Esophagus muscularis mucosa (tissue), 4 donors: ENCODE measurements around the gene TMIGD1. TPM values are rescaled to one million over a fixed set of nuclear protein-coding genes. Genes with fewer than 3 reads are reported as not detected.

Experiments used
- DNase-seq: peaks from one replicate; pipeline ENCODE4 v3.0.0-alpha.2; 2017; ENCODE audit errors: extremely low spot score
- H3K27ac ChIP-seq, 4 donors: fragments of 200-600 bp; sonication (generic); replicated peaks in 1 of 4; 1 replicate in 3 of 4; 2 replicates in 1 of 4; pipeline ENCODE4 v1.5.1; 2016 to 2019; ENCODE audit warnings: mild to moderate bottlenecking in 1 of 4
- H3K27me3 ChIP-seq, 4 donors: fragments of 200-600 bp; sonication (generic); one replicate each; pipeline versions ENCODE4 v1.5.1 to v1.6.0; 2016 to 2019
- H3K36me3 ChIP-seq, 4 donors: fragments of 200-600 bp; sonication (generic); one replicate each; pipeline ENCODE4 v1.5.1; 2016 to 2019
- H3K4me1 ChIP-seq, 4 donors: fragments of 200-600 bp; sonication (generic); one replicate each; pipeline ENCODE4 v1.5.1; 2016 to 2019
- H3K4me3 ChIP-seq, 4 donors: fragments of 200-600 bp; sonication (generic); 1 replicate in 2 of 4; 2 replicates in 2 of 4; pipeline ENCODE4 v1.5.1; 2016 to 2019; ENCODE audit warnings: mild to moderate bottlenecking in 4 of 4, moderate library complexity in 1 of 4
- H3K9me3 ChIP-seq, 4 donors: fragments of 200-600 bp; sonication (generic); 1 replicate in 3 of 4; 2 replicates in 1 of 4; pipeline ENCODE4 v1.5.1; 2016 to 2019
- CTCF ChIP-seq, 3 experiments: fragments of 200-600 bp in 2 of 3; fragments of 450-650 bp in 1 of 3; sonication (generic) in 2 of 3; IDR thresholded peaks; one replicate each; pipeline ENCODE4 v1.5.1; 2017 to 2019; ENCODE audit warnings: antibody characterized with exemption in 3 of 3, mild to moderate bottlenecking in 2 of 3, moderate library complexity in 1 of 3
- EP300 ChIP-seq: sonication (generic); formaldehyde crosslinking; IDR thresholded peaks from one replicate; pipeline ENCODE4 v1.6.1; 2017; ENCODE audit warnings: antibody characterized with exemption
- POLR2A ChIP-seq: fragments of 450-650 bp; IDR thresholded peaks from one replicate; pipeline ENCODE4 v1.6.1; 2017; ENCODE audit warnings: antibody characterized with exemption, moderate library complexity, mild to moderate bottlenecking, low read depth
- POLR2AphosphoS5 ChIP-seq, 2 donors: sonication (generic); formaldehyde crosslinking; IDR thresholded peaks; one replicate each; pipeline ENCODE4 v1.6.1; 2017; ENCODE audit warnings: antibody characterized with exemption in 2 of 2
- WGBS: methylation state at CpG from one replicate; pipeline ENCODE4 v1.1.5; 2018; 5-methylcytosine and 5-hydroxymethylcytosine counted together
- intact Hi-C: fragments of 100-400 bp; cut with DNase I; formaldehyde crosslinking; loops from one replicate; pipeline ENCODE4 v1.15.1; 2023
- total RNA-seq, 4 donors: library from RNA; depleted of rRNA; stranded (reverse); fragments of >200 nt; gene quantifications; one replicate each; pipeline versions ENCODE4 v1.1.0 to v1.2.1, GENCODE V29; 2016

Gene TMIGD1
- total RNA-seq, 4 donors from 2014 or later = 0.29 TPM; not detected in 3

- intact Hi-C loops = loop anchor here (10.0 kb wide), 1 partner anchor 82 kb away; the partner anchor contains the start of gene CPD
- Histone ChIP-seq H3K27ac (peak overlapping the region; percentile 79 to 86 (median 82)), H3K36me3 (peaks cover 3 to 19% (median 15%) of the 10 kb centered on the region in 4 donors), H3K4me1 (peaks cover 14 to 21% (median 15%) of the 10 kb centered on the region in 4 donors), H3K4me3 (peak overlapping the region; percentile 76 to 92 (median 84)), H3K9me3 (no peaks in the 10 kb centered on the region), H3K27me3 (no peaks in the 10 kb centered on the region)
- TF ChIP-seq EP300 (no peak), POLR2AphosphoS5 (IDR thresholded peaks at IDR 0.05) (no peak), CTCF (IDR thresholded peaks at IDR 0.05) (no peak), POLR2A (no peak)
- DNase-seq = no peak
- 37% methylated on average over 12 of the region's 17 CpGs for WGBS
These were observed 41.5 kb downstream of the TMIGD1 start for GRCh38 chr17:30292286-30292858.

DNA sequence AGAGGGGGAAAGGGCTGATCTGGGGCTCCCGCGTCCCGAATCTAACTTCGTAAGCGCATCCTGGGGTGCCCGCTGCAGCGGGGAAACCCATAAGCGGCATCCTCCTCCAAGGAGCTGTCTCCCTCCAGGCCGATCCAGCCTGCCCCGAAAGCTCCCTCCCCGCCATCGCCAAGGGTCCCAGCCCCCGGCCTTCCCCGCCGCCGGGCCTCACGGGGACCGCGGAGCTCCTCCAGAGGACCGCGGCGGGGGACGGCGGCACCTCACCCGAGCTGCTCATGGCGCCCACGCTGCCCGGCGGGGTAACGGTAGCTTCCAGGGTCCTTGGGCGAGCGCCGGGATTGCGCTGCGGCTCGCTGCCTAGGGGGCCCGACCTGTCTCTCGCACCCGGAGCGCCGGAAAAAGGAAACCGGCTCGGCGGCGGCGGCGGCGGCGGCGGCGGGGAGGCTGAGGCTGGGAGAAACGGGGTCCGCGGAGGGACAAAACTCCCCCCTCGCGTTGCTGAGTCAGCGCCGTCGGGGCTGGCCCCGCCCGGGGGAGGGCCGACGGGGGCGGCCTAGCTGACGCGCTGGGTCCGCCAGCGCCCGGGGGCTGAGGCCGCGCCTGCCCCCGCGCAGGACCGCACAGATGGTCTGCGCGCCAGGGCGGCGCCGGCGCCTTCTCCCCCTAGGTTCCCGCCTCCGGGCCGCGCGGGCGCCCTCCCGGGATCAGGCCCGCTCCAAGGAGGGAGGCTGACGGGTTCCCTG, 42.1 kb downstream of the TMIGD1 start, which contains the start of gene BLMH:
BLMH (minus strand) TSS at position 402 of the 743 bp plus-strand sequence; CDS start at position 277, 125 bp downstream.
- intact Hi-C loops = loop anchor here (10.0 kb wide), 1 partner anchor 83 kb away; the partner anchor contains the start of gene CPD
- Histone ChIP-seq H3K27me3 (no peaks in the 10 kb centered on the region), H3K9me3 (no peaks in the 10 kb centered on the region), H3K36me3 (peaks cover 9 to 25% (median 21%) of the 10 kb centered on the region in 4 donors), H3K4me3 (peak within 1 kb of the TSS; percentile 76 to 92 (median 84)), H3K4me1 (peaks cover 14 to 21% (median 15%) of the 10 kb centered on the region in 4 donors), H3K27ac (peak within 1 kb of the TSS; percentile 79 to 86 (median 82))
- TF ChIP-seq CTCF (IDR thresholded peaks at IDR 0.05) (no peak), EP300 (no peak), POLR2A (peak; percentile 17), POLR2AphosphoS5 (IDR thresholded peaks at IDR 0.05) (peak; percentile 71 to 84)
- under 1% methylated on average over 37 of the region's 89 CpGs for WGBS
- peak; percentile 93 for DNase-seq

DNA sequence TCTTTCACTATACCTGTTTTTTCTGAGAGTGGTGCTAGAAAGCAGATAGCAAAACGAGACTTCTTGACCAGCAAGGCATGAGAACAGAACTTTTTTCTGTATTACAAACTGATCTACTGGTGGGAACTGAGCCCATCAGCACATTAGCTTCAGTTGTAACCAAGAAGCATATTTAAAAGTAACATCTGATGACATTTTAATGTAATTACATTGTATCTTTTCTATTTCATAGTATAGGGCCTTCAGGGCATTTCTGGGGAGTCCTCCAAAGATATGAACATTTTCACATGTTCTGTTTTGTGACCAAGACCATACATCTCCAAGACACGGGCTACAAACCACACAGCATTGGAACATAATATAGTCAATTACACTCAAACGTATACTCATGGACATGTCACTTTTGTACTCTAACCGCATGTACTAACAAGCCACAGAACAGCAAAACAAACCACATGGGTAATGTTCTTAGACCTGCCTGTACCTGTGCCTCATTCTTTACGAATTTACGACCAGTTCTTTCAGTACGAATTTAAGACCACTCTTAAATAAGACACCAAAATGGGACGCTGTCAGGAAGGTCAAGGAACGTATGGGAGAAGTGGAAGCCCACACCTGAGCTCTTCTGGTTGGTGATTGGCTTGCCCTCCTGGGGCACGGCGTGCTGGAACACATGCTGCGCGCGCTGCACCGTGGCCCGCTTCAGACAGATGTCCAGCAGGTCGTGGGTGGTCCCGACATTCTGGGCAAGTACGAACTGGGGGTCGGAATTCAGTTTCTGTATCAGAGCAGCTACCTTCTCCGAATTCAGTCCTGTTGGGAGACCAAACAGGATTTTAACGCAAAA, 42.9 kb downstream of the TMIGD1 start:
- H3K4me1 ChIP-seq = peaks cover 14 to 21% (median 15%) of the 10 kb centered on the region in 4 donors
- H3K4me3 ChIP-seq = peak overlapping the region; percentile 76 to 92 (median 84)
- peak overlapping the region; percentile 79 to 86 (median 82) for H3K27ac ChIP-seq
- H3K36me3 ChIP-seq = peaks cover 17 to 33% (median 29%) of the 10 kb centered on the region in 4 donors
- no peaks in the 10 kb centered on the region for H3K27me3 ChIP-seq
- 5% methylated on average over 17 of the region's 22 CpGs for WGBS
- DNase-seq = no peak
- no peak for TF ChIP-seq POLR2A
- TF ChIP-seq POLR2AphosphoS5 (IDR thresholded peaks at IDR 0.05) = no peak
- TF ChIP-seq EP300 = no peak
- TF ChIP-seq CTCF (IDR thresholded peaks at IDR 0.05) = no peak
- no peaks in the 10 kb centered on the region for H3K9me3 ChIP-seq
- intact Hi-C loops = loop anchor here (10.0 kb wide), 1 partner anchor 84 kb away; the partner anchor contains the start of gene CPD

- peaks cover 18 to 41% (median 37%) of the 10 kb centered on the region in 4 donors for H3K36me3 ChIP-seq
- 77% methylated on average over 2 of the region's 2 CpGs for WGBS
- H3K9me3 ChIP-seq = no peaks in the 10 kb centered on the region
- peak overlapping the region in 1 of 4 donors; percentile 82 for H3K4me3 ChIP-seq
- H3K27me3 ChIP-seq = no peaks in the 10 kb centered on the region
- intact Hi-C loops = loop anchor here (10.0 kb wide), 1 partner anchor 85 kb away; the partner anchor contains the start of gene CPD
- no peak overlapping the region for H3K27ac ChIP-seq
- TF ChIP-seq CTCF (IDR thresholded peaks at IDR 0.05) (no peak), EP300 (no peak), POLR2A (no peak), POLR2AphosphoS5 (IDR thresholded peaks at IDR 0.05) (no peak)
- no peak for DNase-seq
- H3K4me1 ChIP-seq = peaks cover 14 to 21% (median 15%) of the 10 kb centered on the region in 4 donors
These were observed 43.8 kb downstream of the TMIGD1 start for GRCh38 chr17:30290077-30290476.
